C1 segment of cervical spinal cord (tissue), 14 donors: ENCODE results near the gene SPIN2B.
A peak's percentile ranks its signal among the peaks of the same experiment; 100 is the strongest.
"Not testable (repeated sequence)": the region's sequence is repeated elsewhere in the genome, so short reads cannot be mapped to it uniquely, and the experiment has no call there.

Source experiments
- DNase-seq, 14 donors: peaks; one replicate each; lab custom pipeline; 2025; lab: John Stamatoyannopoulos, UW

SPIN2B gene

DNA sequence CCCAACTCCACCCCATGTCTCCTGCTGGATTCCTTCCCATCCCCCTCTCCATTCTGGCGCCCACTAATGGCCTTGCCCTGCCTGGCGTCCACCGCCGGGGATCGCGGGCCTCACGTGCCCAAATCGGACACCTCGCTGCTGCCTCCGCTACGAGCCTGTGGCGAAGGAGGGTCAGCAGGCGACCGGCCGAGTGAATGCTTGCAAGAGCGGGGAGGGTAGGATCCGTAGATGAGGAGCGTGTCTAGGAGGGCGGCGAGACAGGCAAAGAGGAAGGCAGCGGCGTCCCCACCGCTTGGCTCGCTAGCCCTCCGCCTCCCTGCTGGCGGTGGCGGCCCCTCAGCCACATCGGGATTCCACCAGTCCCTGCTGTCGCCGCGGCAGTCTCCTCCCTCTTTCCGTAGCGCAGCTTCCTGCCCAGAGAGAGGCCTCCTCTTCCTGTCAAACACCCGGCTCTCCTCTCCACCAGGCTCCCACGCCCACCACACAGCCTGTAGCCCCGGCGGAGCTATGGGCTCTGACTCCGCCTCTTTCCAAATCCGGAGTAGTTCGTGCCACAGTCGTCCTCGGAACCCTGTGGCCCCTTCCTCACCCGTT, at the start of gene SPIN2B:
Gene SPIN2B (minus strand): TSS at position 387 of the 594 bp plus-strand sequence.
- peak in 13 of 14 donors; percentile 15 to 78 (median 46) for DNase-seq

GRCh38 chrX:57156397-57157049, 35.2 kb upstream of the SPIN2B start:
- peak in 1 of 14 donors; percentile 1 for DNase-seq

GRCh38 chrX:57155171-57155570, 33.8 kb upstream of the SPIN2B start:
- no peak for DNase-seq

- DNase-seq = not testable (repeated sequence)
These were observed 30.9 kb upstream of the SPIN2B start for GRCh38 chrX:57152222-57152621.

- no peak for DNase-seq
These were observed 17.3 kb upstream of the SPIN2B start for GRCh38 chrX:57138674-57139073.

DNA sequence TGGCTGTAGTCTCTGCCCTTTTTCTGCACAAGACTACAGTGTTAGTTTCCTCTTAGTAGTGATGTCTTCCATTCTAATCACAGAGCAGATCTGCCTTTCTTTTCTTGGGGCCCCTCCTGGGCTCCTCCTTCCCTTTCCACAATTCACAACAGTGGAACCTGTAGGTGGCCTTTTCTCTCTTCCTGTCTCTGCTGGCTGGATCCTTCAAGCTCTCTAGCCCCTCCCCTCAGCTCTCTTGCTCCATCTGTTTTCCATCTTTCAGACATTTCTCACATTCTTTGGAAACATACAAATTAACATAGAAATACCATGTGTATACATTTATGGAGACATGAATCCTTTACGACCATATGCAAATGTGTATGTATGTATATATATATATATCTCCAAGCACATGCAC, 16.2 kb upstream of the SPIN2B start:
- DNase-seq = peak in 1 of 14 donors; percentile 46

DNA sequence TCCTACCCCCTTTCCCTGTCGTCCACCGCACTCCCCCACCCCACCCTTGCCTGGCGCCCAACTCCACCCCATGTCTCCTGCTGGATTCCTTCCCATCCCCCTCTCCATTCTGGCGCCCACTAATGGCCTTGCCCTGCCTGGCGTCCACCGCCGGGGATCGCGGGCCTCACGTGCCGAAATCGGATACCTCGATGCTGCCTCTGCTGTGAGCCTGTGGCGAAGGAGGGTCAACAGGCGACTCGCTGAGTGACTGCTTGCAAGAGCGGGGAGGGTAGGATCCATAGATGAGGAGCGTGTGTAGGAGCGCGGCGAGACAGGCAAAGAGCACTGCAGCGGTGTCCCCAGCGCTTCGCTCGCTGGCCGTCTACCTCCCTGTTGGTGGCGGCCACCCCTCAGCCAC, 15.7 kb upstream of the SPIN2B start, which contains the start of gene SPIN2A:
Gene SPIN2A (minus strand): TSS at position 325 of the 400 bp plus-strand sequence. CDS start 800 bp downstream, outside the sequence.
- peak in 1 of 14 donors; percentile 32 for DNase-seq

GRCh38 chrX:57136589-57136988, 15.2 kb upstream of the SPIN2B start:
- DNase-seq = not testable (repeated sequence)

DNA sequence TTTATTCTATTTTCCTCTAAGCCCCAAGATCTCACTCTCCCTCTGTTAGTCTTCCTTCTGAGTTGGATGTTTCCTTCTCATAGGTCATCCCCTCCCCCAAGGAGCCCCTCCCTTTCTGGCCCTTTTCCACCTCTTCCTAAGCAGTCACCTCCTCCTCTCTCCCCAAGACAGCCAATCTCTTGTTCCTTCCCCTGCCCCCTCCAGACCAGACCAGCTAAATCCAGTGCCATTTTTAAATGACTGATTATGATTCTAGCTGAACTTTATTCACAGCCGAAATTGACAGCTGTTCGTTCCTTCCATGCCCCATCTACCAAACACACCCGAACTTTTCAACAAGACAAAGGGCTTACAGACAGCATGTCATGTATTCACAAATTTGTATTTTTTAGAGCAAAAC, 13.9 kb upstream of the SPIN2B start:
- DNase-seq = no peak

- DNase-seq = no peak
These were observed 13.4 kb upstream of the SPIN2B start for GRCh38 chrX:57134702-57135101.

- DNase-seq = no peak
These were observed 12.4 kb upstream of the SPIN2B start for GRCh38 chrX:57133706-57134105.

- DNase-seq = not testable (repeated sequence)
These were observed 11.9 kb upstream of the SPIN2B start for GRCh38 chrX:57133284-57133683.

- no peak for DNase-seq
These were observed 10.7 kb upstream of the SPIN2B start for GRCh38 chrX:57132046-57132445.

GRCh38 chrX:57121816-57122215, 468 bp upstream of the SPIN2B start:
- no peak for DNase-seq

GRCh38 chrX:57120619-57121161, 658 bp downstream of the SPIN2B start:
- peak in 1 of 14 donors; percentile 28 for DNase-seq

- DNase-seq = no peak
These were observed 1.9 kb downstream of the SPIN2B start for GRCh38 chrX:57119416-57119815.

DNA sequence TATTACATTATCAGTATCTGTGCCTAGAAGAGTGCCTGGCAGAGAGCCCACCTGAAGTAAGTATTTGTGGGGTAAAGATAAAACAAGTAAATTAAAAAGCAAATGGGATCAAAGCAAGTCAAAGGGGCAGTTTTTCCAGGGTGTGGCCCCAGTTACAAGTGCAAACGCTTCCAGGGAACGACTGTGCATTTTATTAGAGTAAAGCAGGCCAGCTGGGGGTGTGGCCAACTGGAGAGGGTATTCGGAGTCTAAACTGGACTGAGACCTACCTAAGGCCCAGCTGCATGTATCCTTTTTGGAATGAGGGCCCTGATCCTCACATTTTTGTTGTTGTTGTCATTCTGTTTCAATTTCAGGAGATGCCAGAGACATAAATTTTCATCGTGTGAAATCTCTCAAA, 3.8 kb downstream of the SPIN2B start:
- not testable (repeated sequence) for DNase-seq

DNA sequence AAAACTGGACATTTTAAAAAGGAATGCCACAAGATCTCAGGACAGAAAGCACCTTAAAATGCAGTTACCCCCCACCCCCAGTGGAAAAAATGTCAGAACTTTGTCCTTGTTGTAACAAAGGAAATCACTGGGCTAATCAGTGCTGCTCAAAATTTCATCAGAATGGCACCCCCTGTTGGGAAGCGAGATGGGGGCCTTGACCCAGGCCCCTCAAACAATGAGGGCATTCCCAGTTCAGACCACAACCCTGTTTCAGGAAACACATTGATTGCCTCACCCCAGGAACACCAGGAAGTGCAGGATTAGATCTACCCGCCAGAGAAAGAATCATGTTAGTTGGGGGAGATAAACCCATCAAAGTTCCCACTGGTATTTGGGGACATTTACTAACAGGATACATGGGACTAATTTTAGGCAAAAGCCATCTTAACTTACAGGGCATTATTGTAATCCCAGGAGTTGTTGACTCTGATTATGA, 16.4 kb downstream of the SPIN2B start:
- DNase-seq = no peak

DNA sequence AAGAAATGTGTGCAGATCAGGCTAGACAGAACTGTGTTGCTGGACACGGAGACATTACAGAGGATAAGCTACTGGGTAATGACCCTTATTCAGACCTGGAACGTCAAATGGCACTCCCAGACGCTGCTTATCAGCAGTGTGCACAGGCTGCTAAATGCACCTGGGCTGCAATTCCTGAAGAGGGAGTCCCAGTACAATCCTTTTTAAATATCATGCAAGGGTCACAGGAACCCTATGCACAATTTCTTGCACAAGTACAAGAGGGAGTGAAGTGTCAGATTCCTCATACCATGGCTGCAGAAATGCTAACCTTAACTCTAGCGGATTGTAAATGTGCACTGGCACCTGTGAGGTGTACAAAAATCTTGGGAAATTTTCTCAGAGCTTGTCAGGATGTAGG, 16.9 kb downstream of the SPIN2B start:
- DNase-seq = no peak

DNA sequence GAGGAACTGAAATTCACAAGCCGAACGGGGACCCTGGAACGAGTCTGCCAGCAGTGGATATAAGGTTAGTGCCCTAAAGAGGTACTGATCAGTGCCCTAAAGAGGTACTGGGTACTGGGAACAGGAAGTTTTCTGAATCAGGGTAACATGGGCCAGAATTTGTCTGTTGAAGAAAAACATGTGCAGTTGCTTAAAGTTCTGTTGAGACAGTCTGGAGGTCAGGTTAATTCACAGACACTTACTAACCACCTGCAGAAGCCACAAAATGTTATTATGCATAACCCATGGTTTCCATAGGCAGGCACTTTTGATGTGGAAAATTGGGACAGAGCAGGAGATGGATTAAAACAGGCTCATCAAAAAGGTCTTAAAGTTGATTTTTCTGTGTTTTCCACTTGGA, 17.9 kb downstream of the SPIN2B start:
- DNase-seq = no peak

GRCh38 chrX:57102918-57103317, 18.4 kb downstream of the SPIN2B start:
- not testable (repeated sequence) for DNase-seq

DNA sequence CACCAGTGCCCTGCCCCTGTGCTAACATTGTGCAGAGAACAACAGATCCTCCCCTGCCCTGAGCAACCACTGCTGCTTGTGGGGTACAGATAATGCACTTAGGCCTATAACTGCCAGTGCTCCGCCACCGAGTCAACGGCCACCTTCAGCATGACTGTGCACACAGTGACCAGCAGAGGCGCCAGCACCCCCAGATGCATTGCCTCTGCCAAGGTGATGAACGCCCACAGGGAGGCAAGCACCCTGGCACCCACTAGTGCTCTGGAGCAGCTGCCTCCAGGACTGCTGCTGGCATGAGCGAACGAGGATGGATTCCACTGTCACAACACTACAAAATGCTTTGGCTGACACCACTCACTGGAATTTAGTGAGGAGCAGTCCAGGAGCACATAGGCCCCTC, 38.2 kb downstream of the SPIN2B start:
- no peak for DNase-seq

DNA sequence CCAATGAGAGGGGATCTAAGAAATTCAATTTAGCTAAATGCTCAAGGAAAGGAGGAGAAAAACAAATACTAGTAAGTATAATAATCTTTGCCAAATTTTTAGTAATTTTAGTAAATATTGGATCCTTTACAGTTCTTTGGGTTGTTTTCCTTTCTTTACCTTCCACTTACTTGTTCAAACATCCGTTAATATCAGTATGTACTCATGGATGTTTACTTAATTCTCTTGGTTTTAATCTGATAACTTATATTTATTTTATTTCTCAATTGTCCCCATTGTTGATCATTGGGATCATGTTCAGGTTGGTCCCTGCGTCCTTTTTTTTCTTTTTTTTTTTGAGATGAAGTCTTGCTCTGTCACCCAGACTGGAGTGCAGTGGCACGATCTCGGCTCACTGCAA, 46.9 kb downstream of the SPIN2B start:
- no peak for DNase-seq
